D721Med (cell line): Measurements from ENCODE around the gene SPATA46.
"Not testable (repeated sequence)": the region's sequence is repeated elsewhere in the genome, so short reads cannot be mapped to it uniquely, and the experiment has no call there.

Experiments
- DNase-seq: peaks from one replicate; pipeline ENCODE4 v3.0.0; 2011; ENCODE audit warnings: low spot score; ENCODE audit not compliant: insufficient read length
- FAIRE-seq: peaks from 2 replicates; lab custom pipeline; 2011; peaks lifted over from hg19 to GRCh38; lab: Jason Lieb, UNC
- TF ChIP-seq, protein P1 (sequence below): IDR thresholded peaks from 2 replicates; pipeline ENCODE4 v1.5.1; 2012; ENCODE audit warnings: mild to moderate bottlenecking, control low read depth; ENCODE audit not compliant: insufficient read depth; ENCODE audit errors: missing control alignments

Gene SPATA46

DNA sequence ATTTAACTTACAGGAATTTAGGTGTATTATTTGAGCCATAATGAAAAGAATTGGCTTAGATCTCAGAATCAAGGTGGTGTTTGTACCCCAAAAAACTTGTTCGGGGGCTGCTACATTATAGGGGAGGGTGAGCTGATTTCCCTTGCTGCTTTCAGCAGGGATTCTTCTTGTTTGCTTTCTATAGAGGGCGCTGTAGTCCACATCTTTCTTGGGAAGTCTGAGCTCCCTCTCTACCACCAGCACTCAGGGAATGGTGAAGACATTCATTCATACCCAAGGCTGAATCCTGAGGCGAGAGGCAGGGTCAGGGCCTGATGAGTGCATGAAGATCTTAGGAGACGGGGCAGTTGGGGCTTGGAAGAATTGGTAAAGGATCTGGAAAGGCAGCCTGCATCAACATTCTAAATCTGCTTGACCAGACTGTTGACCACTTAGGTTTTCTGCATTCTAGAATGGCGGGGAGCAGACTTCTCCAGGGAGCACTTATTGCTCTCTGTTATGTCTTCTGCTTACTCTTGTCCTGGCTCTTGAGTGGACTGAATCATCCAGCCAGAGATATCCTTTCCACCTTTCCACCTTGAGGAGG is 18.9 kb downstream of the SPATA46 start:
- TF ChIP-seq, protein P1, sequence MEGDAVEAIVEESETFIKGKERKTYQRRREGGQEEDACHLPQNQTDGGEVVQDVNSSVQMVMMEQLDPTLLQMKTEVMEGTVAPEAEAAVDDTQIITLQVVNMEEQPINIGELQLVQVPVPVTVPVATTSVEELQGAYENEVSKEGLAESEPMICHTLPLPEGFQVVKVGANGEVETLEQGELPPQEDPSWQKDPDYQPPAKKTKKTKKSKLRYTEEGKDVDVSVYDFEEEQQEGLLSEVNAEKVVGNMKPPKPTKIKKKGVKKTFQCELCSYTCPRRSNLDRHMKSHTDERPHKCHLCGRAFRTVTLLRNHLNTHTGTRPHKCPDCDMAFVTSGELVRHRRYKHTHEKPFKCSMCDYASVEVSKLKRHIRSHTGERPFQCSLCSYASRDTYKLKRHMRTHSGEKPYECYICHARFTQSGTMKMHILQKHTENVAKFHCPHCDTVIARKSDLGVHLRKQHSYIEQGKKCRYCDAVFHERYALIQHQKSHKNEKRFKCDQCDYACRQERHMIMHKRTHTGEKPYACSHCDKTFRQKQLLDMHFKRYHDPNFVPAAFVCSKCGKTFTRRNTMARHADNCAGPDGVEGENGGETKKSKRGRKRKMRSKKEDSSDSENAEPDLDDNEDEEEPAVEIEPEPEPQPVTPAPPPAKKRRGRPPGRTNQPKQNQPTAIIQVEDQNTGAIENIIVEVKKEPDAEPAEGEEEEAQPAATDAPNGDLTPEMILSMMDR = peak; percentile 63
- FAIRE-seq (no peak), DNase-seq (peak; percentile 70)

DNA sequence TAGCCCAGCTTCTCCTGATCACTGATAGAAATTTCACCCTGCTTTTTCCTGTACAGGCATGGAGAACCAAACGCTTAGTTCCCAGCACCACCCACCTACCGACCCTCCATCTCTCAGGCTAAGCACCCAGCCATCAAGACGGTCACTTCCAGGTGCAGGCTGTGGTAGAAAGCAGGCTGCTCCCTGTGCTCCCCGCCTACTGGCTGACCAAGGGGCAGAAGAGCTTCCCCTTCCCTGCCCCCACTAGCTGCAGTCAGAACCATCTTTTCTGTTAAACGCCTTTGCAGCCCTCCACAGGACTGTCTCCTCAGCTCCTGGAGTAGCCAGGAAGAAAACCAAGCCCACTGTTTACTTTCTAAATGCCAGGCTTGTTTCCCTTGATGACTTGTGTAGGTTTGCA is 23.0 kb downstream of the SPATA46 start:
- TF ChIP-seq, protein P1 = no peak
- no peak for DNase-seq
- FAIRE-seq = no peak

DNA sequence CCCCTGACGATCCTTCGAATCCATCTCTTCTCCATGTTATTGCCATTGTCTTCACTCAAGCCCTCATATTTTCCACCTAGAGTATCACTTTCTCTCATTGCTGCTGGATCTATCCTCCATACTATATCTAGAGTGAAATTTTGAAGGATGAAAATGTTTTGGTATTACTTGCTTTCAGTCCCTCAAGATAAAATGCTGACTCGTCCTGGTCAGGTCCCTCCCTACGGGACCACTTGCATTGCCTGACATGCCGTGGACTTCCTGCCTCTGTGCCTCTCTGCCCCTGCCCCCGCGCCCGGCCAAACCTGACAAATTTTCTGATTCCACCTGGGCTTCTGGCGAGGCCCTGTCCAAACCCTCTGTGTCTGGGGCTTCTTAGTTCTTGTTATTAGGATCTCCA is 23.6 kb downstream of the SPATA46 start:
- TF ChIP-seq, protein P1 = no peak
- DNase-seq (no peak), FAIRE-seq (no peak)

DNA sequence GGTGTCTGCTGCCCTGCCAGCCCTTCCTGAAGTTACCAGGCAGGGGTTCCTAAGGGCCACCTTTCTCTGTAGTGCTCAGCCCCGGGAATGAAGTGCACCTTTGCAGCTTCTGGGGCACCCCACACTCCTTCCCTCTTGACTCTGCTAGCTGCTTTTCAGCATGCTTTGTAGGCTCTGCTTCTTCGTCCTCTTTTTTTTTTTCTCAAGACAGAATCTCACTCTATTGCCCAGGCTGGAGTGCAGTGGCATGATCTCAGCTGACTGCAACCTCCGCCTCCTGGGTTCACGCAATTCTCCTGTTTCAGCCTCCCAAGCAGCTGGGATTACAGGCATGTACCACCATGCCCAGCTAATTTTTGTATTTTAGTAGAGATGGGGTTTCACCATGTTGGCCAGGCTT is 24.8 kb downstream of the SPATA46 start:
- not testable (repeated sequence) for DNase-seq, FAIRE-seq

DNA sequence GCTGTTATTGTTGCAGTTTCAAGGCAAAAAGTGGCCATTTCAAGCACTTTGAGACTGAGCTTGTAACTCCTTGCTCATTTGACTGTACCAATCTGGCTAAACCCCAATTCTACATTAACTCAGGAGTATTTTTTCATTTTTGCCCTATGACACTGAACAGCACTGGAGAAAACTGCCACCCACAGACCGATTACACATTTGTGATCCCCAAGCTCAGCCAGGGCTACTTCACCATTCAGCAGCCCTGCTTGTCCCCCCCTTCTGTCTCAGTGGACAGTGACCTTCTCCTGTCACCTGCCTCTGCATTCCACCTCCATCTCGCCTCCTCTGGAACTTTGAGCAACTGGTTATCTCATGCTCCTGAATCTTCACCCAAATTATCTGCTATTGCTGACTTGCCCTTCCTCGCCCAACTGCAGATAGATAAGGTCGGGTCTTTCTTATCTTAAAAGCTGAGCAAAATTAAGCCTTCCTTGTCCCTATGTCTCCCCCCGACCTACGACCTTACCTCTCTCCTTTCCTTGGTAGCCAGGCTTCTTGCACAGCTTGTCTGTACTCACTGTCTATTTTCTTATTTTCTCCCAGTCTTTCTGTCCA is 25.3 kb downstream of the SPATA46 start:
- TF ChIP-seq, protein P1 = no peak
- DNase-seq = no peak
- no peak for FAIRE-seq

DNA sequence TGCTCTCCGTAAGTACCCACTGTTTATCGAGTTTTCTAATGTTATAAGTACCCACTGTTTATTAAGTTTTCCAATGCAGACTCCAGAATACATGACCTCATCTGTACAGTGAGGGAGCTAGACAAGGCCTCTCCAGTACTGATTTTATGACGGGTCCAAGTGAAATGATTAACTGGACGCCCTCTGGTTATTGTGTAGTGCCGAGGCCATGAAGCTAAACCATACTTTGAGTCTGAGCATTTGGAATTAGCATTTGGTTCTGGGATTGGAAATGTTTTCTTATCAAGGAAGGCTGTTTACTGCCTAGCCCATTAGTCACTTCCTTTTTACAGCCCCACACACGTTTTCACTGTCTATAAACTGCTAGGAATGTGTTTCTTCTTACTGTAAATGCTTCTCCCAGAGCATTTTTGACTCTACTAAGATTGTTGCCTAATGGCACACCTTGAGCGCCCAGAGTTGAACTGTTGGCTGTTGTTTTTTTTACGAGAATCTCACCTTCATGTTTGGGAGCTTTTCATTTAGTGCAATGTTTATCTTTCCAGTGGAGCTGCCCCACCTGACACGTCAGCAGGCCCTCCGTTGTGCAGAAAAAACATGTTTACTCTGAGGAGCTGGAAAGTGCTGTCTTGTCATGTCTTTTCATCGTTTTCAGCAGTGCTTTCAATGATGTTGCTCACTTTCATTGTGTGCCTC is 26.9 kb downstream of the SPATA46 start:
- TF ChIP-seq, protein P1 = no peak
- DNase-seq = no peak
- FAIRE-seq = no peak

DNA sequence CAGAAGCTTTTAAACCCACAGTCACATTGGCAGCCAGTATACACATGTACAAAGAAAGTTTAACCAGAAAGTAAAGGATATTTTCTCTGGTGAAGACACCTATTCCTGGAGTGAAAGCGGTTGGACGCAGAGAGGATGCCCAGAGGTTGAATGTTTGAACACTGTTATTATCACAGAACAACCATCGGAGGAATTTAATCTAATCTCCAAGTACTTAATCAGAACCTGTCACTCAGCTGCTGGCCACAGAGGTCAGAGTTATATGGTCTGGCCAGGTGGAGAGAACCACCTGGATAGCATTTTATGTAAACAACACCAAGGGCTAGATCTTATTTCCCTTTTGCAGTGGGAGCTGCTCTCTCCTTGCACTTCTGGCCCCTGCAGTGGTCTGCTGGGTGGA is 29.4 kb downstream of the SPATA46 start:
- DNase-seq (no peak), FAIRE-seq (no peak)
- TF ChIP-seq, protein P1 = no peak
